Lower lobe of right lung (tissue), 2 donors: Measurements from ENCODE around the gene FBXL16. TPM values are rescaled to one million over a fixed set of nuclear protein-coding genes. Genes with fewer than 3 reads are reported as not detected.

Source experiments
- ATAC-seq, 2 donors: fragments of 200-7000 bp; cut with Tn5 transposase; one replicate each; pipeline ENCODE4 v1.9.1; 2020 to 2022; ENCODE audit warnings: mild to moderate bottlenecking in 2 of 2, moderate library complexity in 2 of 2
- DNase-seq: peaks from one replicate; pipeline ENCODE4 v3.0.0-alpha.2; 2020
- H3K27ac ChIP-seq: fragments of 200-600 bp; one replicate; pipeline ENCODE4 v1.8.0; 2022
- H3K27me3 ChIP-seq: fragments of 200-600 bp; one replicate; pipeline ENCODE4 v1.8.0; 2022; ENCODE audit warnings: low read depth
- H3K36me3 ChIP-seq: fragments of 200-600 bp; one replicate; pipeline ENCODE4 v1.8.0; 2022; ENCODE audit warnings: mild to moderate bottlenecking
- H3K4me1 ChIP-seq: fragments of 200-600 bp; one replicate; pipeline ENCODE4 v1.8.0; 2022
- H3K4me3 ChIP-seq: fragments of 200-600 bp; one replicate; pipeline ENCODE4 v1.8.0; 2022; ENCODE audit warnings: mild to moderate bottlenecking
- H3K9me3 ChIP-seq: fragments of 200-600 bp; one replicate; pipeline ENCODE4 v1.8.0; 2022
- CTCF ChIP-seq: fragments of 200-600 bp; IDR thresholded peaks from one replicate; pipeline ENCODE4 v1.8.0; 2022; ENCODE audit warnings: antibody characterized with exemption, mild to moderate bottlenecking
- intact Hi-C: fragments of 100-400 bp; cut with DNase I; formaldehyde crosslinking; loops from one replicate; pipeline ENCODE4 v1.11.0; 2022
- total RNA-seq: library from RNA; stranded (reverse); fragmentation: NEBNext Ultra II Directional; extraction: Animal tissue kit (Norgen Biotek cat#: 25700); gene quantifications from one replicate; pipeline ENCODE4 v1.2.1, GENCODE V29; 2021
- donor health status: DM: no; HTN: yes; CAD: no; lungs with severe emphysema.

FBXL16 gene
- total RNA-seq, 1 donor from 2014 or later, result 11.0 TPM

- no peak for DNase-seq
- no peak for TF ChIP-seq CTCF
- intact Hi-C loops, result no loop called here
Observed at GRCh38 chr16:717450-718245, 12.0 kb upstream of the FBXL16 start.

GRCh38 chr16:716768-717325, 11.2 kb upstream of the FBXL16 start:
- ATAC-seq, result no peak
- no peak for TF ChIP-seq CTCF
- intact Hi-C loops, result no loop called here
- H3K4me1 ChIP-seq, result peaks cover 38% of the 10 kb centered on the region
- no peak overlapping the region for H3K4me3 ChIP-seq
- DNase-seq, result no peak
- H3K9me3 ChIP-seq, result no peaks in the 10 kb centered on the region
- H3K27ac ChIP-seq, result no peak overlapping the region
- no peaks in the 10 kb centered on the region for H3K36me3 ChIP-seq
- peaks cover 10% of the 10 kb centered on the region for H3K27me3 ChIP-seq

More at GRCh38 chr16:717450-718245, 12.0 kb upstream of the FBXL16 start:
- Histone ChIP-seq H3K27ac (no peak overlapping the region), H3K4me1 (peaks cover 40% of the 10 kb centered on the region), H3K27me3 (peaks cover 5% of the 10 kb centered on the region), H3K36me3 (peaks cover 2% of the 10 kb centered on the region), H3K9me3 (no peaks in the 10 kb centered on the region), H3K4me3 (no peak overlapping the region)
- ATAC-seq, result no peak

- intact Hi-C loops, result no loop called here
Observed at GRCh38 chr16:716200-716568, 10.6 kb upstream of the FBXL16 start.

GRCh38 chr16:715477-716199, 10.0 kb upstream of the FBXL16 start:
- Histone ChIP-seq H3K36me3 (no peaks in the 10 kb centered on the region), H3K4me1 (peaks cover 32% of the 10 kb centered on the region), H3K4me3 (peak overlapping the region; percentile 77), H3K9me3 (no peaks in the 10 kb centered on the region), H3K27me3 (peaks cover 22% of the 10 kb centered on the region), H3K27ac (peak overlapping the region; percentile 36)
- TF ChIP-seq CTCF, result no peak
- DNase-seq, result no peak
- ATAC-seq, result peak in 1 of 2 donors; percentile 5
- intact Hi-C loops, result no loop called here

More at GRCh38 chr16:716200-716568, 10.6 kb upstream of the FBXL16 start:
- TF ChIP-seq CTCF, result no peak
- ATAC-seq, result no peak
- no peak overlapping the region for H3K27ac ChIP-seq
- no peak for DNase-seq
- no peaks in the 10 kb centered on the region for H3K9me3 ChIP-seq
- H3K27me3 ChIP-seq, result peaks cover 16% of the 10 kb centered on the region
- peak overlapping the region; percentile 77 for H3K4me3 ChIP-seq
- H3K4me1 ChIP-seq, result peaks cover 33% of the 10 kb centered on the region
- no peaks in the 10 kb centered on the region for H3K36me3 ChIP-seq

- H3K27ac ChIP-seq, result peak within 1 kb of the TSS; percentile 36
Observed at GRCh38 chr16:714558-715476, 9.2 kb upstream of the FBXL16 start, which contains the start of gene METRN. TSS of gene METRN (plus strand) at chr16:715118. CDS start at chr16:715290, 172 bp downstream.

More at GRCh38 chr16:714558-715476, 9.2 kb upstream of the FBXL16 start, which contains the start of gene METRN:
- Histone ChIP-seq H3K4me1 (peaks cover 24% of the 10 kb centered on the region), H3K36me3 (no peaks in the 10 kb centered on the region), H3K9me3 (no peaks in the 10 kb centered on the region), H3K27me3 (peaks cover 30% of the 10 kb centered on the region), H3K4me3 (peak within 1 kb of the TSS; percentile 77)
- TF ChIP-seq CTCF, result no peak
- intact Hi-C loops, result no loop called here
- ATAC-seq (peak; percentile 90 to 92), DNase-seq (peak; percentile 95)
